Type B pancreatic cell (in vitro differentiated cells): ENCODE data around the gene KISS1R. TPM values are rescaled to one million over a fixed set of nuclear protein-coding genes. Genes with fewer than 3 reads are reported as not detected.

Source experiments
- DNase-seq: peaks from one replicate; pipeline ENCODE4 v3.0.0; 2021; ENCODE audit warnings: mixed read lengths; ENCODE audit not compliant: unreplicated experiment; ENCODE audit errors: extremely low spot score
- H3K27ac Mint-ChIP-seq: 2 replicates; pipeline ENCODE4 v1.8.0; 2021; ENCODE audit warnings: mild to moderate bottlenecking, mixed read lengths
- H3K27me3 Mint-ChIP-seq: 2 replicates; pipeline ENCODE4 v1.8.0; 2021; ENCODE audit warnings: mixed read lengths
- H3K36me3 Mint-ChIP-seq: 2 replicates; pipeline ENCODE4 v1.8.0; 2021; ENCODE audit warnings: mixed read lengths
- H3K4me1 Mint-ChIP-seq: one replicate; pipeline ENCODE4 v1.8.0; 2021; ENCODE audit warnings: mixed read lengths; ENCODE audit not compliant: unreplicated experiment
- H3K4me3 Mint-ChIP-seq: 2 replicates; pipeline ENCODE4 v1.8.0; 2021; ENCODE audit warnings: mild to moderate bottlenecking, mixed read lengths
- H3K9me3 Mint-ChIP-seq: 2 replicates; pipeline ENCODE4 v1.8.0; 2021; ENCODE audit warnings: mixed read lengths
- CTCF ChIP-seq: fragments of 200-600 bp; sonication (generic); conservative IDR thresholded peaks from 2 replicates; pipeline ENCODE4 v1.5.0; 2021; ENCODE audit warnings: antibody characterized with exemption, mild to moderate bottlenecking
- total RNA-seq: library from RNA; stranded (reverse); gene quantifications from 2 replicates; pipeline ENCODE4 v1.2.1, GENCODE V29; 2021; ENCODE audit warnings: low replicate concordance

Gene KISS1R
- total RNA-seq, 1 donor from 2014 or later = 1.2 TPM

- no peak for TF ChIP-seq CTCF
- peaks cover 22% of the 10 kb centered on the region for H3K4me1 Mint-ChIP-seq
- no peaks in the 10 kb centered on the region for H3K9me3 Mint-ChIP-seq
- peaks cover 24% of the 10 kb centered on the region for H3K36me3 Mint-ChIP-seq
- peak overlapping the region; percentile 67 for H3K27ac Mint-ChIP-seq
- H3K4me3 Mint-ChIP-seq = peak overlapping the region; percentile 26
- H3K27me3 Mint-ChIP-seq = no peaks in the 10 kb centered on the region
- DNase-seq = no peak
Measured at GRCh38 chr19:940591-941291, 23.6 kb downstream of the KISS1R start.

GRCh38 chr19:941292-942132 is 24.4 kb downstream of the KISS1R start:
- Mint-ChIP-seq H3K36me3 (peaks cover 24% of the 10 kb centered on the region), H3K27me3 (no peaks in the 10 kb centered on the region), H3K9me3 (no peaks in the 10 kb centered on the region), H3K4me1 (peaks cover 22% of the 10 kb centered on the region), H3K4me3 (no peak overlapping the region), H3K27ac (peak overlapping the region; percentile 67)
- DNase-seq = no peak
- TF ChIP-seq CTCF = no peak

- no peak overlapping the region for H3K4me3 Mint-ChIP-seq
- H3K27me3 Mint-ChIP-seq = no peaks in the 10 kb centered on the region
- no peak for TF ChIP-seq CTCF
- DNase-seq = no peak
- no peaks in the 10 kb centered on the region for H3K9me3 Mint-ChIP-seq
- H3K4me1 Mint-ChIP-seq = peaks cover 22% of the 10 kb centered on the region
- no peak overlapping the region for H3K27ac Mint-ChIP-seq
- peaks cover 23% of the 10 kb centered on the region for H3K36me3 Mint-ChIP-seq
Measured at GRCh38 chr19:942133-942645, 25.1 kb downstream of the KISS1R start.

- Mint-ChIP-seq H3K27ac (no peak overlapping the region), H3K4me1 (peaks cover 17% of the 10 kb centered on the region), H3K36me3 (peaks cover 16% of the 10 kb centered on the region), H3K9me3 (no peaks in the 10 kb centered on the region), H3K27me3 (no peaks in the 10 kb centered on the region), H3K4me3 (no peak overlapping the region)
- no peak for DNase-seq
- no peak for TF ChIP-seq CTCF
Measured at GRCh38 chr19:943551-944170, 26.5 kb downstream of the KISS1R start.

GRCh38 chr19:944171-944567 is 27.0 kb downstream of the KISS1R start:
- Mint-ChIP-seq H3K36me3 (peaks cover 16% of the 10 kb centered on the region), H3K4me3 (peak overlapping the region; percentile 39), H3K9me3 (no peaks in the 10 kb centered on the region), H3K27ac (no peak overlapping the region), H3K27me3 (no peaks in the 10 kb centered on the region), H3K4me1 (peaks cover 17% of the 10 kb centered on the region)
- DNase-seq = no peak
- no peak for TF ChIP-seq CTCF
